NCI-H446 treated with DMSO at 0.1 percent for 48 hours (cell line): ENCODE data around the gene HMCN1.

ENCODE experiments used
- DNase-seq: peaks from one replicate; lab custom pipeline; 2025; lab: John Stamatoyannopoulos, UW

Gene HMCN1

GRCh38 chr1:186089940-186090339, 355.7 kb downstream of the HMCN1 start:
- no peak for DNase-seq

- no peak for DNase-seq
Observed at GRCh38 chr1:186091222-186091720, 357.1 kb downstream of the HMCN1 start.

GRCh38 chr1:186093437-186093836, 359.2 kb downstream of the HMCN1 start:
- no peak for DNase-seq

GRCh38 chr1:186094172-186094571, 360.0 kb downstream of the HMCN1 start:
- no peak for DNase-seq

GRCh38 chr1:186099336-186100104, 365.3 kb downstream of the HMCN1 start:
- DNase-seq, result no peak

GRCh38 chr1:186102107-186102506, 367.9 kb downstream of the HMCN1 start:
- no peak for DNase-seq

- no peak for DNase-seq
Observed at GRCh38 chr1:186102547-186103148, 368.5 kb downstream of the HMCN1 start.

GRCh38 chr1:186104459-186104858, 370.3 kb downstream of the HMCN1 start:
- DNase-seq, result no peak

- DNase-seq, result no peak
Observed at GRCh38 chr1:186112280-186112679, 378.1 kb downstream of the HMCN1 start.

- no peak for DNase-seq
Observed at GRCh38 chr1:186113461-186113860, 379.3 kb downstream of the HMCN1 start.

- DNase-seq, result no peak
Observed at GRCh38 chr1:186118724-186119123, 384.5 kb downstream of the HMCN1 start.

GRCh38 chr1:186122837-186123236, 388.6 kb downstream of the HMCN1 start:
- DNase-seq, result no peak

GRCh38 chr1:186125035-186125434, 390.8 kb downstream of the HMCN1 start:
- no peak for DNase-seq

GRCh38 chr1:186125511-186125910, 391.3 kb downstream of the HMCN1 start:
- no peak for DNase-seq

GRCh38 chr1:186129758-186130157, 395.6 kb downstream of the HMCN1 start:
- DNase-seq, result no peak

- DNase-seq, result no peak
Observed at GRCh38 chr1:186139115-186139514, 404.9 kb downstream of the HMCN1 start.

GRCh38 chr1:186139701-186140100, 405.5 kb downstream of the HMCN1 start:
- DNase-seq, result no peak

- no peak for DNase-seq
Observed at GRCh38 chr1:186142159-186142558, 408.0 kb downstream of the HMCN1 start.

- no peak for DNase-seq
Observed at GRCh38 chr1:186142916-186143315, 408.7 kb downstream of the HMCN1 start.

- no peak for DNase-seq
Observed at GRCh38 chr1:186143481-186143880, 409.3 kb downstream of the HMCN1 start.

- DNase-seq, result no peak
Observed at GRCh38 chr1:186144505-186144904, 410.3 kb downstream of the HMCN1 start.

- no peak for DNase-seq
Observed at GRCh38 chr1:186146974-186147373, 412.8 kb downstream of the HMCN1 start.

- no peak for DNase-seq
Observed at GRCh38 chr1:186149591-186149990, 415.4 kb downstream of the HMCN1 start.

GRCh38 chr1:186152227-186152619, 418.0 kb downstream of the HMCN1 start:
- DNase-seq, result no peak
